Endodermal cell (in vitro differentiated cells): ENCODE data around the gene PIAS1. TPM values are rescaled to one million over a fixed set of nuclear protein-coding genes. Genes with fewer than 3 reads are reported as not detected.

Experiments
- DNase-seq: peaks from one replicate; pipeline ENCODE4 v3.0.0-alpha.2; 2017
- H3K27ac ChIP-seq: 2 replicates; pipeline ENCODE4 v1.5.1; 2013; ENCODE audit warnings: mild to moderate bottlenecking, low read depth, low read length, moderate library complexity
- H3K27me3 ChIP-seq: 2 replicates; pipeline ENCODE4 v1.6.1; 2013; ENCODE audit warnings: mild to moderate bottlenecking, low read length, moderate library complexity; ENCODE audit not compliant: insufficient read depth, control insufficient read depth, poor library complexity, severe bottlenecking
- H3K36me3 ChIP-seq: 2 replicates; pipeline ENCODE4 v1.7.0; 2013; ENCODE audit warnings: mild to moderate bottlenecking, low read length, moderate library complexity; ENCODE audit not compliant: control insufficient read depth, insufficient read depth
- H3K4me1 ChIP-seq: one replicate; pipeline ENCODE4 v1.7.0; 2013; ENCODE audit warnings: low read length; ENCODE audit not compliant: control insufficient read depth, insufficient read depth
- H3K4me3 ChIP-seq: 2 replicates; pipeline ENCODE4 v1.5.1; 2013; ENCODE audit warnings: mild to moderate bottlenecking, low read length, moderate library complexity
- H3K9ac ChIP-seq: 2 replicates; pipeline ENCODE4 v1.6.1; 2013; ENCODE audit warnings: mild to moderate bottlenecking, low read length, moderate library complexity; ENCODE audit not compliant: poor library complexity, severe bottlenecking; ENCODE audit errors: extremely low read depth
- H3K9me3 ChIP-seq: 2 replicates; pipeline ENCODE4 v1.6.1; 2013; ENCODE audit warnings: mild to moderate bottlenecking, low read length, moderate library complexity; ENCODE audit not compliant: control insufficient read depth
- H3K27ac Mint-ChIP-seq: 2 replicates; pipeline ENCODE4 v1.8.0; 2020; ENCODE audit warnings: mixed read lengths
- H3K27me3 Mint-ChIP-seq: 2 replicates; pipeline ENCODE4 v1.8.0; 2021; ENCODE audit warnings: mild to moderate bottlenecking, mixed read lengths; ENCODE audit not compliant: insufficient read depth
- H3K36me3 Mint-ChIP-seq: 2 replicates; pipeline ENCODE4 v1.8.0; 2020; ENCODE audit warnings: low read depth, mixed read lengths
- H3K4me1 Mint-ChIP-seq: 2 replicates; pipeline ENCODE4 v1.8.0; 2020; ENCODE audit warnings: mixed read lengths
- H3K4me3 Mint-ChIP-seq: 2 replicates; pipeline ENCODE4 v1.8.0; 2020; ENCODE audit warnings: mild to moderate bottlenecking, moderate library complexity, mixed read lengths
- H3K9me3 Mint-ChIP-seq: 2 replicates; pipeline ENCODE4 v1.8.0; 2020; ENCODE audit warnings: mild to moderate bottlenecking, mixed read lengths
- WGBS, 2 experiments: methylation state at CpG; one replicate each; pipeline versions ENCODE4 v1.1.5 to v1.1.7; 2013; ENCODE audit warnings: missing lambda C conversion rate in 2 of 2, mixed read lengths in 1 of 2; ENCODE audit not compliant: insufficient coverage in 1 of 2, insufficient read length in 1 of 2; 5-methylcytosine and 5-hydroxymethylcytosine counted together
- total RNA-seq, 2 donors: library from RNA; stranded (reverse); fragmentation: NEBNext Ultra II Directional in 1 of 2; extraction: Animal tissue kit (Norgen Biotek cat#: 25700) in 1 of 2; gene quantifications; 2 replicates in 1 of 2; 3 replicates in 1 of 2; pipeline ENCODE4 v1.2.1, GENCODE V29; 2021
- TF ChIP-seq, protein P1 (sequence below): fragments of 200-600 bp; sonication (generic); conservative IDR thresholded peaks from 2 replicates; pipeline ENCODE4 v1.5.0; 2021; ENCODE audit warnings: antibody characterized with exemption, mild to moderate bottlenecking

The PIAS1 gene
- total RNA-seq, 2 donors from 2014 or later = 38.0 to 40.1 TPM

DNA sequence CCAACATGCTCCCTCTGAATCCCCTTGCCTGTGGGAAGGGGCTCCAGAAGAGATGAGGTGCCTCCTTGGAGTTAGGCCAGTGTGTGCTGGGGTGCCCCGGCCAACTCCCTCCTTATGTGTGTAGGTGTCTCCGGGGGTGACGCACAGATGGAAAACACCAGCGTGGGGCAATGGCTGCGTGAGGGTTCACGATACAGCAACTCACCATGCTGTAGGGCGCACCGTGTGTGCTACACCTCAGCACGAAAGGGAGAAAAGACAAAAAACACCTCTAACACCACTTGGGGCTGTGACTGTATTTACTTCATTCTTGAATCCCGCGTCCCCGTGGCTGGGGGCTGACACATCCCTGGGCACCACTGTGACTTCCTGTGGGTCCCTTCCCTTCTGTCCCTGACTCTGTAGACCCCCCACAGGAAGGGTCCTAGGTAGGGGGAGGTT is 152.6 kb downstream of the PIAS1 start:
- Histone ChIP-seq H3K9ac (no peak overlapping the region), H3K4me1 (peaks cover 13% of the 10 kb centered on the region), H3K27ac (no peak overlapping the region), H3K36me3 (peaks cover 3% of the 10 kb centered on the region), H3K27me3 (no peaks in the 10 kb centered on the region), H3K4me3 (no peak overlapping the region), H3K9me3 (no peaks in the 10 kb centered on the region)
- Mint-ChIP-seq H3K4me1 (peaks cover 15% of the 10 kb centered on the region), H3K27ac (peak overlapping the region; percentile 30), H3K4me3 (no peak overlapping the region), H3K36me3 (peaks cover 4% of the 10 kb centered on the region), H3K9me3 (no peaks in the 10 kb centered on the region), H3K27me3 (no peaks in the 10 kb centered on the region)
- WGBS, 2 experiments = 95 to 96% methylated on average over 4 to 12 of the region's 12 CpGs
- TF ChIP-seq, protein P1, sequence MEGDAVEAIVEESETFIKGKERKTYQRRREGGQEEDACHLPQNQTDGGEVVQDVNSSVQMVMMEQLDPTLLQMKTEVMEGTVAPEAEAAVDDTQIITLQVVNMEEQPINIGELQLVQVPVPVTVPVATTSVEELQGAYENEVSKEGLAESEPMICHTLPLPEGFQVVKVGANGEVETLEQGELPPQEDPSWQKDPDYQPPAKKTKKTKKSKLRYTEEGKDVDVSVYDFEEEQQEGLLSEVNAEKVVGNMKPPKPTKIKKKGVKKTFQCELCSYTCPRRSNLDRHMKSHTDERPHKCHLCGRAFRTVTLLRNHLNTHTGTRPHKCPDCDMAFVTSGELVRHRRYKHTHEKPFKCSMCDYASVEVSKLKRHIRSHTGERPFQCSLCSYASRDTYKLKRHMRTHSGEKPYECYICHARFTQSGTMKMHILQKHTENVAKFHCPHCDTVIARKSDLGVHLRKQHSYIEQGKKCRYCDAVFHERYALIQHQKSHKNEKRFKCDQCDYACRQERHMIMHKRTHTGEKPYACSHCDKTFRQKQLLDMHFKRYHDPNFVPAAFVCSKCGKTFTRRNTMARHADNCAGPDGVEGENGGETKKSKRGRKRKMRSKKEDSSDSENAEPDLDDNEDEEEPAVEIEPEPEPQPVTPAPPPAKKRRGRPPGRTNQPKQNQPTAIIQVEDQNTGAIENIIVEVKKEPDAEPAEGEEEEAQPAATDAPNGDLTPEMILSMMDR = no peak
- peak; percentile 57 for DNase-seq

DNA sequence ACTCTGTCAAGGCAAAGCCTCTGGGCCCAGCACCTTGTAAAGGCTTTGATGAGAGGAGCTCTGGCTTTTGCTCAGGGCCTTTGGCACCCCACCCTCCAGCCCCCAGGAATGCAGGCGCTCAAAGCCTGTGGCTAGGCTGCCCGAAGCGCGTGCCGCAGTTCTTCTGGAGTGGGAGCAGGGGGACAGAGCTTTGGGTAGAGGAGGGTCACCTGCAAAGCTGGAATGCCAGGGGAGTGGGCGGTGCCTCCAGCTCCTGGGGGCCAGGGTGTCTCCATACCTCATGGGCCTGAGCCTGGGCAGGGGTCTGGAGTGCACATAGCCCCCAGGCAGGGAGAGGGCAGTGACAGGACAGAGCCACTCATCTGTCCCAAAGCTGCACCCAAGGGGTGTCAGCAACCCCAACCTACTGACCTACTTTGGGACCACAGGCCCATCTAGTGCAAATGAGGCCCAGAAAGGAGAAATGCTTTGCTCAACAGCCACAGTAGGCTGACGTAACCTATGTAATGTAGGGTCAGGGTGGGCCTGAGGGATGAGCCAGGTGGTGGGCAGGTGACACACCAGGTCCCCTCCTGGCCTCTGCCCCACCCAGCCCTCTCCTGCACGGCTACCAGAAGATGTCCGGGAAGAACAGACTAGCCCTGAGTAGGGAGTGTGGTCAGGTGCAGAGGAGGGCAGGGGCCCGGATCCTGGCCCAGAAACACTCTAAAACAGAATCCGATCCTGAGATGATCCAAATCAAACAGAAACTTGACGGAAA is 153.2 kb downstream of the PIAS1 start:
- H3K9ac ChIP-seq = no peak overlapping the region
- 88 to 100% methylated on average over 4 to 12 of the region's 12 CpGs for WGBS, 2 experiments

DNA sequence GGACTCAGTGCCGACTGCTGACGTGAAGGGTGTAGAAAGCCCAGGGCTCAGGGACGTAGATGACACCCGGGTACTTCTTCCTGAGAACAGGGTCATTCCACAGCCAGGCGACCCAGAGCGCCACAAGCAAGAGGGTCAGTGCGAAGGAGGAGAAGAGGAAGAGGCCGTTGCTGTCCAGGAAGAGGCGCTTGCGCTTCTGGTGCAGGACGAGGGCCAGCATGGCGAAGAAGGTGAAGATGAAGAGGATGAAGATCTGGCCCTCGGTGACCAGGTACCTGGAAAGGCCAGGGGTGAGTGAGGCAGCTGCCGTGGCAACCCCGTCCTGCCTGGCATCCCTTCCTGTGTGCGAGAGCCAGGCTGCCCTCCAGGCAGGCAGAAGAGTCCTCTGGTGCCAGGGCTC is 154.0 kb downstream of the PIAS1 start:
- H3K36me3 Mint-ChIP-seq = peaks cover 4% of the 10 kb centered on the region
- H3K4me1 Mint-ChIP-seq = peaks cover 7% of the 10 kb centered on the region
- no peaks in the 10 kb centered on the region for H3K27me3 Mint-ChIP-seq

More for the DNA sequence above, 153.2 kb downstream of the PIAS1 start:
- Mint-ChIP-seq H3K4me1 (peaks cover 9% of the 10 kb centered on the region), H3K27ac (peak overlapping the region; percentile 30), H3K4me3 (no peak overlapping the region), H3K36me3 (peaks cover 4% of the 10 kb centered on the region), H3K9me3 (no peaks in the 10 kb centered on the region), H3K27me3 (no peaks in the 10 kb centered on the region)
- TF ChIP-seq, protein P1 = no peak
- Histone ChIP-seq H3K27ac (no peak overlapping the region), H3K9me3 (no peaks in the 10 kb centered on the region), H3K27me3 (no peaks in the 10 kb centered on the region), H3K4me3 (no peak overlapping the region), H3K36me3 (peaks cover 3% of the 10 kb centered on the region), H3K4me1 (peaks cover 7% of the 10 kb centered on the region)
- DNase-seq = peak; percentile 53

More for the DNA sequence above, 154.0 kb downstream of the PIAS1 start:
- Histone ChIP-seq H3K9ac (no peak overlapping the region), H3K9me3 (no peaks in the 10 kb centered on the region), H3K4me1 (peaks cover 7% of the 10 kb centered on the region), H3K27ac (no peak overlapping the region), H3K36me3 (peaks cover 3% of the 10 kb centered on the region), H3K27me3 (no peaks in the 10 kb centered on the region), H3K4me3 (no peak overlapping the region)
- no peaks in the 10 kb centered on the region for H3K9me3 Mint-ChIP-seq
- TF ChIP-seq, protein P1 = no peak
- H3K27ac Mint-ChIP-seq = no peak overlapping the region
- DNase-seq = no peak
- no peak overlapping the region for H3K4me3 Mint-ChIP-seq
- 93 to 98% methylated on average over 8 to 16 of the region's 16 CpGs for WGBS, 2 experiments
